ENCODE data around the gene ERN1.

ERN1 gene

DNA sequence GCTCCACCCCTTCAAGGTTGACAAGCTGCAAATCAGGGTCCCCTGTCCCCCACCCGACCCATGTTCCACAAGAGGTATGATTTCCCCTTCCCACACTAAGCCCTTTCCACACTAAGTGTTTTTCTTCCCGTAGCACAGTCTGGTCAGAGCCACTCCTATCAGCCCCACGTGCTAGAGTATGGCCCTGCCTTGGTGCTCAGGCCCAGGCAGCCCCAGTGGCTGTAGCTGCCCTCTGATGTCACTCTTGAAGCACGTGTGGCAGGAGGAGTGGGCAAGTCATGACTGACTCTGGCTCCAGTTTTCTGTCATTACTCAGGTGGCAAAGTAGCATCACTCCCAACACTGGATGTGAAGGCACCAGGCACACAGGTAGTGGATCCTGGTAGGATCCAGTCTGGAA lies 35.4 kb upstream of the ERN1 start:
- H3K27me3 ChIP-seq (ENCODE audit: control insufficient read depth, insufficient read depth, low read length), result no peaks in the 10 kb centered on the region
- no peak overlapping the region for H3K27ac ChIP-seq (ENCODE audit: low read depth, low read length)
- H3K4me1 ChIP-seq (ENCODE audit: control insufficient read depth, insufficient read depth, low read length), result no peaks in the 10 kb centered on the region
- H3K9ac ChIP-seq (ENCODE audit: low read length), result no peak overlapping the region
- no peak overlapping the region for H3K4me3 ChIP-seq (ENCODE audit: low read length)
- peaks cover 10% of the 10 kb centered on the region for H3K36me3 ChIP-seq (ENCODE audit: control insufficient read depth, insufficient read depth, low read length)

DNA sequence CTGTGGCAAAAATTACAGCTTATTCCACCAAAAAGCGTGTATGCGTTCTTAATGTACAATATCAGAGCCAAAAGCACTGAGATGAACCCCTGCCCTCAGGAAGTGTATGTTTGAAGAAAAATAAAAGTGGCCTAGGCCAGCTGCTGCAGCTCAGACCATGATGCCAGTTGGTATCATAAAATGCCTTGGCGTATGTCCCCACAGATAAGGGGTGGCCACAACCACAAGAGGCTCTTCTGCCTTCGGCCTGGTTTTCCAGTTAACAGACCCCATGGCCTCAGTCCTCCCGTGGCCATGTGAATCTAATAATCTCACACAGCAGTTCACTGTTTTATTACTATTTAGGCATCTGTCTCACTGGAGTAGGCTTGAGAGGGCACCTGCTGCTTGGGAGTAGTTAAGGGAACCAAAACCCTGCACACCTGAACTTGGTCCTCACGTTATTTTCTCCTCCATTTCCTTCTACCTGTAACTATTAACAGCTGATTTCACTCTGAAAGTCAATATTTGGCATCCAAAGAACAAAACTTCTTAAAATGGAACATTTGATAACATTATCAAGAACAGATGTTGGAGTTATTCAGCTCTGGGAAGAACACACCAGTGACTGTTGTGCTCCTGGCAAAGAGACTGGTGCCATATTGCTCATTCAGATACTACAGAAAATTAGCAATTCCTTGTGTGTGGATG lies 34.8 kb upstream of the ERN1 start:
- no peaks in the 10 kb centered on the region for H3K27me3 ChIP-seq (ENCODE audit: control insufficient read depth, insufficient read depth, low read length)
- H3K9ac ChIP-seq (ENCODE audit: low read length), result no peak overlapping the region
- no peak overlapping the region for H3K4me3 ChIP-seq (ENCODE audit: low read length)
- no peak overlapping the region for H3K27ac ChIP-seq (ENCODE audit: low read depth, low read length)
- H3K36me3 ChIP-seq (ENCODE audit: control insufficient read depth, insufficient read depth, low read length), result peaks cover 10% of the 10 kb centered on the region
- H3K4me1 ChIP-seq (ENCODE audit: control insufficient read depth, insufficient read depth, low read length), result no peaks in the 10 kb centered on the region

DNA sequence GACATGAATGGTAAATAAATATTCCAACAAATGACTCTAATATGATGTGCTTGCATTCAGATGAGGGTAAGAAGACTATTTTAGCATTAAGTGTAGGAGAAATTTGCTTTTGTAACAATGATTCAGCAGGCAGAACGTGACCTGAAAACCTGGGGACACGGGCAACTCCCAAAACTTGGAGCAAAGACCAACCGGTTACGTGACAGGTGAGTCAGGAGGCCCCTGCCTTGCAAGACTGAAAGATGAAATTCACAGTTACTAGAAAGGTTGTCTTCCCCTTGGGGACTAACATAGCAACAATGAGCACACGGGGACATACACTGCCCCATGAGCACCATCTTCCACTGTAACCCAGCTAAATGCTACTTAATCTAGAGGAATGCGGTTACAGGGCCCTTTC lies 33.5 kb upstream of the ERN1 start:
- no peak overlapping the region for H3K27ac ChIP-seq (ENCODE audit: low read depth, low read length)
- no peak overlapping the region for H3K4me3 ChIP-seq (ENCODE audit: low read length)
- no peak overlapping the region for H3K9ac ChIP-seq (ENCODE audit: low read length)
- H3K4me1 ChIP-seq (ENCODE audit: control insufficient read depth, insufficient read depth, low read length), result peaks cover under 1% of the 10 kb centered on the region
- no peaks in the 10 kb centered on the region for H3K27me3 ChIP-seq (ENCODE audit: control insufficient read depth, insufficient read depth, low read length)
- peaks cover 10% of the 10 kb centered on the region for H3K36me3 ChIP-seq (ENCODE audit: control insufficient read depth, insufficient read depth, low read length)

DNA sequence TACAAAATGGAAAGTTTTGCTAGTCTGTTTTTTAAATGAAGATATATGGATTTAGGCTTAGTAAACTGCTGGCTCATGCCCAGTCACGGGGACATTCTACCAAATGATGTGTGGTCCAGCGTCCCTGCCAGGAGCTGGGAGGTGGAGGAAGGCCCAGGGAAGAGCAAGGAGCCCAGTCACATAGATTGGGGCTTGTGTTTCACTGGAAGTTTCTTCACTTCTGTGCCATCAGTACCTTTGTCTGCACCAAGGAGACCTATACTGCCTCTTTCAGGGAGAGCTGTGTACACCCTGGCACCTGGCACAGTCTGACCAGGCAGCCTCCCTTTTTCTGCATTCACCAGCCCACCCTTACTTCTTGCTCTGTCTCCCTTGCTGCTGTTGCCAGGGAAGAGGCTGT lies 32.6 kb upstream of the ERN1 start:
- no peak overlapping the region for H3K4me3 ChIP-seq (ENCODE audit: low read length)
- H3K4me1 ChIP-seq (ENCODE audit: control insufficient read depth, insufficient read depth, low read length), result peaks cover 4% of the 10 kb centered on the region
- H3K36me3 ChIP-seq (ENCODE audit: control insufficient read depth, insufficient read depth, low read length), result peaks cover 10% of the 10 kb centered on the region
- no peak overlapping the region for H3K9ac ChIP-seq (ENCODE audit: low read length)
- no peak overlapping the region for H3K27ac ChIP-seq (ENCODE audit: low read depth, low read length)
- H3K27me3 ChIP-seq (ENCODE audit: control insufficient read depth, insufficient read depth, low read length), result no peaks in the 10 kb centered on the region

DNA sequence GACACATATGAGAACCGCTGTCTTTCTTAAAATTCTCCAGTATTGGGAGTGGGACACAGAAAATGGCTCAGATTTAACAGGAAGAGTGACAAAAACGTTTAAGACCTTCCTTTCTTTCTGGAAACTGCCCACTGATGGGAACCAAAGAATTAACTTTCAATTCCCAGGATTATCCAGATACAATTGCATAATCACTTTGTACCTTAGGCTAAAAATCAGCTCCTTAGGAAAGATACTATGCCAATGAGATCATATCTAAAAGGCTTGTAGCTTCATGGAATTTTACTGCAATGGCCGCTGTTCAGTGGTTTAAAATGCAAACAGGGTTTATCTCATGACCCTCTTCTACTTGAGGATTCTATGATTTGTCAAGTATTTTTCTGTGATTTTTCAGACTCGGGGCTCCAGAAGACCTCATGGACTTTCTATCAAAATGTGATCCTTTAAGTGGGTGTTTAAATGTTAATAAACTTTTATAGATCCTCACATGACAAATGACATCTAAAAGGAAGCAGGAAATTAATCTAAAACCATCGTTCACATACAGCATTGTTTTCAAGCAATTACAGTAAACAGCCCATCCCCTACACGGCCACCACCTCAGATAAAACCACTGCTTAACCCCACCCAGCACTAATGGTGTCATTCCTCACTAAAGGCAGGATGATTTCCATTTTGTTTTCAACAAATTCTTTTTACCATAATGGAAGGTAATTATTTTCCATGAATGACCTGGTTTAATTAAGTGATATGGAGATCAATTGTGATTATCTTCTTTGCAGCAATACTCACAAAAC lies 31.6 kb upstream of the ERN1 start:
- peaks cover 4% of the 10 kb centered on the region for H3K36me3 ChIP-seq (ENCODE audit: control insufficient read depth, insufficient read depth, low read length)
- H3K4me3 ChIP-seq (ENCODE audit: low read length), result no peak overlapping the region
- no peak overlapping the region for H3K27ac ChIP-seq (ENCODE audit: low read depth, low read length)
- H3K9ac ChIP-seq (ENCODE audit: low read length), result no peak overlapping the region
- peaks cover 6% of the 10 kb centered on the region for H3K4me1 ChIP-seq (ENCODE audit: control insufficient read depth, insufficient read depth, low read length)
- H3K27me3 ChIP-seq (ENCODE audit: control insufficient read depth, insufficient read depth, low read length), result no peaks in the 10 kb centered on the region

DNA sequence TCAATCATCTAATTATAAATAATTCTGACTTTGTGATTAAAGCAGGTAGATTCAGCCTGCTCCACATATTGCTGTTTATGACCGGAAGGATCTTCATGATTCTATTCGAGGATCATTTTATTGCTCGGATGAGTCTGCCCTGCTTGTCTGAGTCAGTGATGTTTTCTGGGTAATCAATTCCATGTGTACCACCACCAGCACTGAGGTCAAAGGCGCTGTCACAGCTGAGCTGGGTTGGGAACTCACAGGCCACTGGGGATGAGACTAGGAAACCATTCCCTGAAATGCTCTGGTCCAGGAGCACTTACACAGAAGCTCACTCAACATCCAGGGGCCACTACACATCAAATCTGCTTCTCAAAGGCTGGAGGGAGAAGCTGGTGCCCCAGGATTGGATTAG lies 30.4 kb upstream of the ERN1 start:
- peaks cover 12% of the 10 kb centered on the region for H3K4me1 ChIP-seq (ENCODE audit: control insufficient read depth, insufficient read depth, low read length)
- no peak overlapping the region for H3K9ac ChIP-seq (ENCODE audit: low read length)
- H3K27me3 ChIP-seq (ENCODE audit: control insufficient read depth, insufficient read depth, low read length), result no peaks in the 10 kb centered on the region
- peaks cover 5% of the 10 kb centered on the region for H3K36me3 ChIP-seq (ENCODE audit: control insufficient read depth, insufficient read depth, low read length)
- H3K4me3 ChIP-seq (ENCODE audit: low read length), result no peak overlapping the region
- H3K27ac ChIP-seq (ENCODE audit: low read depth, low read length), result no peak overlapping the region

DNA sequence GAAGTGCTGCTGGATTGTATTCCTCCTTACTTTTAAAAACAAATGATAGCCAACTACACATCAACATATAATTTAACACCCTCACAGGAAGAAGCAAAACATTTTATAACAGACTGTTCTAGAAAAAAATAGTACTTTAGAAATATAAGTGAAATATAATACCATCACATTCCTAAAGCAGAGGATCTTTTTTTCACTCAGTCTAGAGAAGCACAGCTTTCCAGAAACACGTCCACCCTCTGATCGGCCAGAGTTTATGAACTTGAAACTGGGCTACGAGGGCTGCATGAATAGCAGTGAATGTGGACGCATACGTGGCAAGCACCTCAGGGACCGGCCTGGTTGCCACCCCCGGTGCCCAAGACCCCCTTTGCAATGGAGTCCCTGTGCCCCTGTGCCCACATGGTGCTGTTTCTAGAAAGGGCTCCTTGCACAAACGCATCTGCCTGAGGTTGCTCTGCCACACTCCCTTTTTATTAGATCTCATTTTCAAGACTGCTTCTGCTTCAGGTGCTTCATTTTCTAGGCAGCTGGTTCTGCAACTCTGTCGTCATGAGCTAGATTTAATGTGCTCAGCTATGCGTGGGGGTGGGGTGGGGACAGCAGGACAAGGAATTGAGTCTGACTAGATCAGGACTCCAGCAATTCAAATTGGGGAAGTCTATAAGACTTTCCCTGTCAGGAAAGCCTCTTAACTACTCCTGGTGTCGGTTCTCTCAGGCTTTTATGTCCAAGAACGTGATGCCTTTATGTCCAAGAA lies 29.1 kb upstream of the ERN1 start:
- peaks cover 12% of the 10 kb centered on the region for H3K4me1 ChIP-seq (ENCODE audit: control insufficient read depth, insufficient read depth, low read length)
- no peak overlapping the region for H3K27ac ChIP-seq (ENCODE audit: low read depth, low read length)
- H3K9ac ChIP-seq (ENCODE audit: low read length), result no peak overlapping the region
- H3K27me3 ChIP-seq (ENCODE audit: control insufficient read depth, insufficient read depth, low read length), result no peaks in the 10 kb centered on the region
- no peak overlapping the region for H3K4me3 ChIP-seq (ENCODE audit: low read length)
- H3K36me3 ChIP-seq (ENCODE audit: control insufficient read depth, insufficient read depth, low read length), result peaks cover 5% of the 10 kb centered on the region

DNA sequence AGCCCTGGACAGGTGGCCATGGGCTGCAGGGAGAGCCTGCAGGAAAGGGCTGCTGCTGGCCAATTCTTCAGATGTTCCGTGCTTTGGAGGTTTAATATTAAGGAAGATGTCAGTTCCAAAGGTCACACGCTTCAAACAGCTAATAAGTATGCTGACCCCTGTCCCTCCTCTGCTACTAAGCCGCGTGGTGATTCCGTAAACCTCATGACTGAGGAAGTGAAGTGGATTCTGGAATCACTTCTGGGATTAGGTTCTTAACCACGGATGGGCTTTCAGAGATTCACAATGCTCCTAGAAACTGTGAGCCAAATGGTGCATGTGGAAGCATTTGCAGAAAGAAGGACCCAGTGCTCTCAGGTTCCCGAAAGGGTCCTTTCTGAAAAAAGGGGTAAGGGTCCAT lies 28.5 kb upstream of the ERN1 start:
- Histone ChIP-seq H3K27ac (ENCODE audit: low read depth, low read length) (no peak overlapping the region), H3K27me3 (ENCODE audit: control insufficient read depth, insufficient read depth, low read length) (no peaks in the 10 kb centered on the region), H3K4me3 (ENCODE audit: low read length) (no peak overlapping the region), H3K4me1 (ENCODE audit: control insufficient read depth, insufficient read depth, low read length) (peaks cover 12% of the 10 kb centered on the region), H3K36me3 (ENCODE audit: control insufficient read depth, insufficient read depth, low read length) (peaks cover 9% of the 10 kb centered on the region), H3K9ac (ENCODE audit: low read length) (no peak overlapping the region)

DNA sequence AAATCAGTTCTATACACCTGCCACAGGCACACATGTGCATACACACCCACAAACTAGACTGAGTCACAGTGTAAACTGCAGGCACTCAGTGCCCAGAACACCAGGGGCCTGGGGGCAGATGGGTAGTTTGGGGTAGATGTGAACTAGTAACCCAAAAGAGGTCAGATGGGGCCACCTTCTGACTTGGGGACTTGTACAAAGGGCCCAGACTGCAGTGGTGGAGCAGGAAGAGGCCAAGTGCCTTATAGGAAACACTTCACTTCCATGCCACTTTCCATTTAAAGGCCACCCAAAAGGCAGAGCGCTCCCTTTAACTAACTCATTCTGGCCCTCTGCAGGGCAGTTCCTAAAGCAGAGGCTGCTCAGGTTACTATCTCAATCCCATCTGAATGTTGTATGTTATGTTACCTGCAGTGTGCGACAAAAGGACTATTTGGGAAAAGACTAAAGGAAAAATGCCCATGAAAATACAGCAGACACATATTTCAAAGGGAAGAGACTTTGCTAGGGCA lies 27.8 kb upstream of the ERN1 start:
- Histone ChIP-seq H3K4me3 (ENCODE audit: low read length) (no peak overlapping the region), H3K36me3 (ENCODE audit: control insufficient read depth, insufficient read depth, low read length) (peaks cover 13% of the 10 kb centered on the region), H3K9ac (ENCODE audit: low read length) (no peak overlapping the region), H3K27ac (ENCODE audit: low read depth, low read length) (no peak overlapping the region), H3K27me3 (ENCODE audit: control insufficient read depth, insufficient read depth, low read length) (no peaks in the 10 kb centered on the region), H3K4me1 (ENCODE audit: control insufficient read depth, insufficient read depth, low read length) (peaks cover 12% of the 10 kb centered on the region)

DNA sequence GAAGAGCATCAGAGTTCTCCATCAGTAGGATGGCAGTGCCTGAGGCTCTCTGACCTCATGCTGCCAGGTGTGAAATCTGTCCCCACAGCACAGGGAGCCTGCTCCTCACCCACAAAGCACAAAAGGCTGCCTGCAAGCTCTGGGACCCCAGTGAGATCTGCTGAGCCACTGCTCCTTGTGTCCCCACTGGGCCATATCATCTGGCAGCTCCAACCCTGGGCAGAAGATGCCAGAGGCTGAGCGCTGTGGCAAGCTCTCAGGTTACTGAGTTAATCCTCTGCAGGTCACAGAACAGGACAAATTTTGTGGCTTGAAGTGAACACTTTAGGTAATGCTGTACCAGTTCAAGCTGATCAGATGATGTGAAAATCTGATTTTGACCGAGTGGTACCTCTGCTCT lies 26.7 kb upstream of the ERN1 start:
- no peak overlapping the region for H3K9ac ChIP-seq (ENCODE audit: low read length)
- H3K27ac ChIP-seq (ENCODE audit: low read depth, low read length), result peak overlapping the region; percentile 56

DNA sequence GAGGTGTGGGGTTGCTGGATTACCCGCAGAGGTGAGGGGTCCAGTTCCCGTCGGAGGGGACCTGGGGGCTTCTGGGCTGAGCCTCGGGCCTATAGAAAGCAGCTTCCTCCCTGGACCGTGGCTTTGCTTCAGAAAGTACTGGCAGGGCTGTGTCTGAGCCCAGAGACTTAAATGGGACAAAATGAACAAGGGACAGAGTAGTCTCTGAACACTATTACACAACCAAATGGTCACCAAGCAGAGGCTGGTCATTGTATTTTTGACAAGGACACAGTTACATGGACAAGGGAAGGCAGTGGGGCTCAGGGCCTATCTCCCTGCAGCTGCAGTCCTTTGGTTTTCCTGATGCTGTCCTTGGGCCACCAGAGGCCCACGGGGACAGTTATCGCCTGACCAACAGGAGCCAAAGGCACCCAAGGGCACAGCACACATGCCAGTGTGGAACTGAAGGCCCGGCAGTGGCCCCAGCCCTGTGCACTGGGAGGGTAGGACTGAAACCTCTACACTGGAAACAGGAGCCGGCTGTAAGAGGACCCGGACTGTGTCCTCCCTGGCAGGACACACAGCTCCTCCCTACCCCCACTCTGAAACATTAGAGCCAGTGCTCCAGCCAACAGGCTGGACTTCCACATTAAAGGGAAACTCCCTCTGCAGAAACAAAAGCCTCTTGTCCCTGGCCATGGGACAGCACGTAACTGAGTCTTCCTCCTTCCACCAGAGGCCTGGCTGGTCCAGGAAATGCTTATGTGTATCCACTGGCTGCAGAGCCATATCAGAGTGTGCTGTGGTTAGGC lies 26.0 kb upstream of the ERN1 start:
- H3K27me3 ChIP-seq (ENCODE audit: control insufficient read depth, insufficient read depth, low read length), result no peaks in the 10 kb centered on the region
- H3K4me1 ChIP-seq (ENCODE audit: control insufficient read depth, insufficient read depth, low read length), result peaks cover 12% of the 10 kb centered on the region
- H3K9ac ChIP-seq (ENCODE audit: low read length), result no peak overlapping the region
- H3K27ac ChIP-seq (ENCODE audit: low read depth, low read length), result peak overlapping the region; percentile 42
- peaks cover 17% of the 10 kb centered on the region for H3K36me3 ChIP-seq (ENCODE audit: control insufficient read depth, insufficient read depth, low read length)
- no peak overlapping the region for H3K4me3 ChIP-seq (ENCODE audit: low read length)

More for the DNA sequence above, 26.7 kb upstream of the ERN1 start:
- Histone ChIP-seq H3K36me3 (ENCODE audit: control insufficient read depth, insufficient read depth, low read length) (peaks cover 17% of the 10 kb centered on the region), H3K4me3 (ENCODE audit: low read length) (no peak overlapping the region), H3K27me3 (ENCODE audit: control insufficient read depth, insufficient read depth, low read length) (no peaks in the 10 kb centered on the region), H3K4me1 (ENCODE audit: control insufficient read depth, insufficient read depth, low read length) (peaks cover 12% of the 10 kb centered on the region)

DNA sequence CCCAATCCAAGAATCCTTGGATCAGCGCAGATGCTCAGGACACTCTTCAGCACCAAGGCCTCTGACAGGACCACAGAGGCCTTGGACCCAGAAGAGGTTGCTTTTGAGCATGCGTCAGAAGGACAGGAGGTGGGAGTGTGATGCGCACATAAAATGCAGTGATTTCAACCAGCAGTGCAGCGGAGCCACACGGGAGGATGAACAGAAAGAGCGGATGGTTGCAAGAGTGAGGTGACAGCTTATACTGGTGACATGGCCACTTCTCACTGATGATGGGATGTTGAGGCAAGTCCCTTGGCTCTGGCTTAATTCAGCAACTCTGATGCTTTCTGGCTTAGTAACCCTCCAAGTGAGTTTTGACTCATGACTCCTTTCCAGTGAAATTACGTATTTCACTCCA lies 25.2 kb upstream of the ERN1 start:
- H3K9ac ChIP-seq (ENCODE audit: low read length), result no peak overlapping the region
- H3K27me3 ChIP-seq (ENCODE audit: control insufficient read depth, insufficient read depth, low read length), result no peaks in the 10 kb centered on the region
- no peak overlapping the region for H3K27ac ChIP-seq (ENCODE audit: low read depth, low read length)
- peaks cover 12% of the 10 kb centered on the region for H3K4me1 ChIP-seq (ENCODE audit: control insufficient read depth, insufficient read depth, low read length)
- H3K36me3 ChIP-seq (ENCODE audit: control insufficient read depth, insufficient read depth, low read length), result peaks cover 14% of the 10 kb centered on the region
- H3K4me3 ChIP-seq (ENCODE audit: low read length), result no peak overlapping the region

All from rectal smooth muscle tissue (tissue), 1 donor.